GM15510 (cell line): ENCODE data around the gene HS3ST3B1.

Source experiments
- POLR2A ChIP-seq: IDR thresholded peaks from 3 replicates; pipeline ENCODE4 v1.6.1; 2011; ENCODE audit warnings: borderline replicate concordance; ENCODE audit not compliant: insufficient read length; ENCODE audit errors: extremely low read depth

The HS3ST3B1 gene

GRCh38 chr17:14299280-14300141 is 1.4 kb upstream of the HS3ST3B1 start:
- TF ChIP-seq POLR2A: no peak

- no peak for TF ChIP-seq POLR2A
These were observed 604 bp downstream of the HS3ST3B1 start for GRCh38 chr17:14301279-14302090.

- no peak for TF ChIP-seq POLR2A
These were observed 1.2 kb downstream of the HS3ST3B1 start for GRCh38 chr17:14302091-14302430.

GRCh38 chr17:14302431-14303099 is 1.7 kb downstream of the HS3ST3B1 start:
- TF ChIP-seq POLR2A: no peak

GRCh38 chr17:14303343-14304221 is 2.7 kb downstream of the HS3ST3B1 start:
- TF ChIP-seq POLR2A: no peak

GRCh38 chr17:14304222-14304772 is 3.4 kb downstream of the HS3ST3B1 start:
- no peak for TF ChIP-seq POLR2A

GRCh38 chr17:14304773-14305517 is 4.1 kb downstream of the HS3ST3B1 start:
- no peak for TF ChIP-seq POLR2A

GRCh38 chr17:14305785-14306496 is 5.1 kb downstream of the HS3ST3B1 start:
- TF ChIP-seq POLR2A: no peak

GRCh38 chr17:14306596-14306995 is 5.7 kb downstream of the HS3ST3B1 start:
- TF ChIP-seq POLR2A: no peak

- TF ChIP-seq POLR2A: no peak
These were observed 6.7 kb downstream of the HS3ST3B1 start for GRCh38 chr17:14307560-14308024.

- no peak for TF ChIP-seq POLR2A
These were observed 7.7 kb downstream of the HS3ST3B1 start for GRCh38 chr17:14308636-14308964.

GRCh38 chr17:14308965-14309879 is 8.3 kb downstream of the HS3ST3B1 start:
- no peak for TF ChIP-seq POLR2A
